ENCODE measurements around the gene DOCK2.

DOCK2 gene

DNA sequence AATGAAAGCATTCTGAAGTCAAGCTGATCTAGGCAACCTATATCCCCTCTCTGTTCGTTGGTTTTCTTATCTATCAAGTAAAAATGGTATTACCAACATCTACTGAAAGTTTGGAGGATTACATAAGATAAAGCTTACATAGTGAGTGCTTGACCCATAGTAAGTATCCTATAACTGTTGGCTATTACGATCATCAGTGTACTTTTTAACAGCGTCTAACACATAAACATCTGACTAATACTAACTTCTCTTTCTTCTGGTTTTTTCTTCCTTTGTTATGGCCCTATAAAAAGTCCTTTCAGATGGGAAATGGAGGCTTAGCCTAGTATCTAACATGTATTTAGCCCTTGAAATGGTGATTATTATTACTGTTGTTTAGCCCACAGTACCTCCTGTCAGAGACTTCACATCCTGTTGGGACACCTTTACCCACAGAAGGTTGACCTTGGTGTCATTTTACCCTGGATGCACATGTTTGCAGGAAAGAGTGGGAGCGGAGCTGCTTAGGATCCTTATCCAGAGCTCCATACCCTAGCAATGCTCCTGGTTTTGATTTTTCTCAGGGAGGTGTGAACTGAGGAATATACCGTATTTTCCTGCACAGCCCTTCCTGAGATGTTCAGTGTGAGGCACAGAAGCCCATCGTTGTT lies 337.2 kb downstream of the DOCK2 start:
- no peaks in the 10 kb centered on the region for H3K9me3 ChIP-seq (ENCODE audit: low read depth, low read length)
- no peak for DNase-seq (ENCODE audit: low read depth, low spot score)
- H3K36me3 ChIP-seq (ENCODE audit: insufficient read depth, low read length): no peaks in the 10 kb centered on the region
- TF ChIP-seq FOXP2 (optimal IDR thresholded peaks at IDR 0.05; ENCODE audit: control extremely low read depth, extremely low read length, insufficient read depth) (no peak), POLR2AphosphoS5 (IDR thresholded peaks at IDR 0.05; ENCODE audit: borderline replicate concordance, low read depth, low read length) (no peak), EZH2 (IDR thresholded peaks at IDR 0.05) (no peak)
- H3K27ac ChIP-seq: no peak overlapping the region
- H3K4me3 ChIP-seq: no peak overlapping the region
- H3K9ac ChIP-seq (ENCODE audit: insufficient read length): no peak overlapping the region

DNA sequence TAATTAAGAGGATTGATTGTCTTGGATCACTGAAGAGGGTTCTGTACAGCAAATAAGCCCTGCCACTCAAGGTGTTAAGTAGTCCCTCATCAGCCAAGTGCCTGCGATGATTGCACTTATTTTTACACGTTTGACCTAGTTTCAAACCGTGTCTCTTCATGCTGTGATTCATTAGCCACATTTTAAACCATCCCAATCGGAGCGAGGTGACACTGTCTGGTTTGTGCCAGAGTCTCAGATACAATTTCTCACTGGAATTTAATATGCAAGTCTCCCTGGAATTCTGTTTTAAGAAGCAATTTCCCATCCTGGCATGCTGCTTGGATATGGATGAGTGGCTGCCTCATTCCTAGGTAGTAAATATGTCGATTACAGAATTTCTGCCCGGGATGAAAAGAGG lies 341.6 kb downstream of the DOCK2 start:
- Histone ChIP-seq H3K36me3 (ENCODE audit: insufficient read depth, low read length) (no peaks in the 10 kb centered on the region), H3K9ac (ENCODE audit: insufficient read length) (no peak overlapping the region), H3K27ac (no peak overlapping the region), H3K4me3 (no peak overlapping the region), H3K9me3 (ENCODE audit: low read depth, low read length) (no peaks in the 10 kb centered on the region)
- DNase-seq (ENCODE audit: low read depth, low spot score): no peak
- no peak for TF ChIP-seq EZH2 (IDR thresholded peaks at IDR 0.05)

DNA sequence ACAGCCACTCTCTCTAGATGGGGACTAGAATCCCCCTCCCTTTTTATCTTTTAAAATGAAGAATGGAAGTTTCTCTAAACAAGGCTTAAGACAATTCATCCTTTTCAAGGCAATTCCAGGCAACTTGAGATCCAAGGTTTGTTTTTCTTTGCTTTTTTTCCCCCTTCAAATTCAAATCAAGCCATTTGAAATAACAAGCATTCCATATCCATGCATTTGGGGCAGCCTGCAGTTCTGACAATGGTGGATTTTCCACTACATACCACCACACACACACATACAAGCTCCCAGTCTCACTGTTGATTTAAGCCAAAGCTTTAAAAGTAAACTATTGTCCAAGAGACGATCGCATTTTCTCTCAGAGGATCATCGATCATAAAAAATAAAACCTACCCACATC lies 342.8 kb downstream of the DOCK2 start:
- Histone ChIP-seq H3K27ac (no peak overlapping the region), H3K36me3 (ENCODE audit: insufficient read depth, low read length) (no peaks in the 10 kb centered on the region), H3K9me3 (ENCODE audit: low read depth, low read length) (no peaks in the 10 kb centered on the region), H3K4me3 (no peak overlapping the region), H3K9ac (ENCODE audit: insufficient read length) (no peak overlapping the region)
- no peak for TF ChIP-seq FOXP2 (optimal IDR thresholded peaks at IDR 0.05; ENCODE audit: control extremely low read depth, extremely low read length, insufficient read depth)
- TF ChIP-seq POLR2AphosphoS5 (IDR thresholded peaks at IDR 0.05; ENCODE audit: borderline replicate concordance, low read depth, low read length): no peak
- TF ChIP-seq EZH2 (IDR thresholded peaks at IDR 0.05): no peak
- no peak for DNase-seq (ENCODE audit: low read depth, low spot score)

DNA sequence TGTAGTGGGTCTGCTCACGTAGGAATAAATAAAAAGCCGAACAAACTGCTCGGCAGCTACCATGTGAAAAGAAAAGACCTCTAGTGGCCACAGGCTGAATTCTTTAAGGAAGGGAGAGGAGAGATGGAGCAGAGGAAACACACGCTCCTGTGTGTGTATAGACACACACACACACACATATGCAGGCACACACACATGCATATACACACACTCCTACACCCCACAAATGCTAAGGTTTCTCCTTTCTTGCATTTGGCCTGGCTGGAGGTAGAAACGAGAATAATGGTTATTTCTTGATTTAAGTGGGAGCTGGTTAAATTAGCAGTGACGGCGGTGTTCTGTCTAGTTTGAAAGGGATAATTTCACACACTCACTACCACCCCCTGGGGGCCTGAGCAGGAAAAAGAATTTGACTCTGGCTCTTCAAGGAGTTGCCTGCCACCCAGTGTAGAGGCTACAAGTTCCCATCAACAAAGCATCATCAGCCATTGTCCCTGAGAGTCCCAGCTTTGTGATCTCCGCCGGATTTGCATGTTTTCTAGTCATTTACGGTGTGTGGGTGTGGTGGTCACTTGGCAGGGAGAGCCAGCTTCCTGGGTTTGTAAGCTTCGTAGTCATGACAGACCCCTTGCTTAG lies 343.5 kb downstream of the DOCK2 start, which contains the start of gene INSYN2B:
Gene INSYN2B, minus strand, starts transcription at position 78 of the 636 bp plus-strand sequence. CDS start 96,597 bp downstream, outside the sequence.
- Histone ChIP-seq H3K9ac (ENCODE audit: insufficient read length) (no peak within 1 kb of the TSS), H3K27ac (no peak within 1 kb of the TSS), H3K4me3 (no peak within 1 kb of the TSS), H3K36me3 (ENCODE audit: insufficient read depth, low read length) (no peaks in the 10 kb centered on the region), H3K9me3 (ENCODE audit: low read depth, low read length) (no peaks in the 10 kb centered on the region)
- TF ChIP-seq FOXP2 (optimal IDR thresholded peaks at IDR 0.05; ENCODE audit: control extremely low read depth, extremely low read length, insufficient read depth) (no peak), EZH2 (IDR thresholded peaks at IDR 0.05) (no peak), POLR2AphosphoS5 (IDR thresholded peaks at IDR 0.05; ENCODE audit: borderline replicate concordance, low read depth, low read length) (no peak)
- peak; percentile 2 for DNase-seq (ENCODE audit: low read depth, low spot score)

DNA sequence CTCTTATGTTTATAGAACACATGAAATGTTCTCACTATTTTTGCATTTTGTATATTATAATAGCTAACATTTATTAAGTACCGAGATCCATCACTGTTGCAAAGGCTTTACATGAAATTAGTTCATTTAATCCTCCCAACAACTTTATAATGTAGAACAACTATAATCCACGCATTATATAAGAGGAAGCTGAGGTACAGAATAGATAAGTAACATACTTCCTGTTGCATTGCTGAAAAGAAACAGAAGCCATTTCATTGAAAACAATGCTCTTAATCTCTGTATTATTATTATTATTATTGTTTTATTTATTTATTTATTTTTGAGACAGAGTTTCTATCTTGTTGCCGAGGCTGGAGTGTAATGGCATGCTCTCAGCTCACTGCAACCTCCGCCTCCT lies 351.1 kb downstream of the DOCK2 start:
- H3K9me3 ChIP-seq (ENCODE audit: low read depth, low read length): no peaks in the 10 kb centered on the region
- H3K9ac ChIP-seq (ENCODE audit: insufficient read length): no peak overlapping the region
- no peak overlapping the region for H3K27ac ChIP-seq
- no peak for DNase-seq (ENCODE audit: low read depth, low spot score)
- no peak for TF ChIP-seq EZH2 (IDR thresholded peaks at IDR 0.05)
- TF ChIP-seq FOXP2 (optimal IDR thresholded peaks at IDR 0.05; ENCODE audit: control extremely low read depth, extremely low read length, insufficient read depth): no peak
- no peak for TF ChIP-seq POLR2AphosphoS5 (IDR thresholded peaks at IDR 0.05; ENCODE audit: borderline replicate concordance, low read depth, low read length)
- no peaks in the 10 kb centered on the region for H3K36me3 ChIP-seq (ENCODE audit: insufficient read depth, low read length)
- no peak overlapping the region for H3K4me3 ChIP-seq

DNA sequence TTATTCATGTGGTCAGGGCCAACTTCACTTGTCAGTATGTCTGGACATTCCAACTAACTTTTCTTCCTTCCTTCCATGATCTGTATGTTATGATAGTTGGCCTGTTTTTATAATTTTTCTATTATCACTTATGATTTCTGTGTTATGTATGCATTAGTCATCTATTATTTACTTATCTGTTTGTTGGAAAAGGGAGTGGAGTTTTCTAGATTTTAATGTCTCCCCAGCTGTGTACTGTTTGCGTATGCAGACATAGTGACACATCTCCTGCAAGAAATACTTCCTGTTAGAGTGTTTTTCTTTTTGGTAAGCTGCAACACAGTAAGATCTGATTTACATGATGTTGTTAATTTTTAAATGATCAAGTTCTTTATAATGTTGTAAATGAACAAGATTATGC lies 351.9 kb downstream of the DOCK2 start:
- H3K27ac ChIP-seq: no peak overlapping the region
- no peak overlapping the region for H3K4me3 ChIP-seq
- H3K9me3 ChIP-seq (ENCODE audit: low read depth, low read length): no peaks in the 10 kb centered on the region
- H3K36me3 ChIP-seq (ENCODE audit: insufficient read depth, low read length): no peaks in the 10 kb centered on the region
- no peak for TF ChIP-seq POLR2AphosphoS5 (IDR thresholded peaks at IDR 0.05; ENCODE audit: borderline replicate concordance, low read depth, low read length)
- no peak for DNase-seq (ENCODE audit: low read depth, low spot score)
- no peak overlapping the region for H3K9ac ChIP-seq (ENCODE audit: insufficient read length)

DNA sequence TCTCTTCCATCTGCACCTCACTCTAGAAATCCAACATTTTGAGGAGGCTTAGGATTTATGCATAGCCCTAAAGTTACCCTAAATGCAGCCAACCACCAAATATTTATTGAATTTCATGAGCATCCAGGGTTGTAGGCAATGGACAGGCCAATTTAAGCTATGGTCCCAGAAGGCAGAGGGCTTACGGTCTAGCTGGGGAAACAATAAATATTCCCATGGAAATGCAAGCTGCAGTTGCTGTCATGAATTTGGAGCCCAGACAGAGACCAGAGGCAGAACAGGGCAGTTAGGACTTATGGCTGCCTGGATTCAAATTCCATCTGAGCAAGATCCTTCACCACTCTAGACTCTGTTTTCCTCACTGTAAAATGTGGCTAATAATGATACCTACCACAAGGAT lies 352.3 kb downstream of the DOCK2 start:
- TF ChIP-seq FOXP2 (optimal IDR thresholded peaks at IDR 0.05; ENCODE audit: control extremely low read depth, extremely low read length, insufficient read depth): no peak
- no peak for TF ChIP-seq POLR2AphosphoS5 (IDR thresholded peaks at IDR 0.05; ENCODE audit: borderline replicate concordance, low read depth, low read length)
- no peak for TF ChIP-seq EZH2 (IDR thresholded peaks at IDR 0.05)
- H3K36me3 ChIP-seq (ENCODE audit: insufficient read depth, low read length): no peaks in the 10 kb centered on the region

DNA sequence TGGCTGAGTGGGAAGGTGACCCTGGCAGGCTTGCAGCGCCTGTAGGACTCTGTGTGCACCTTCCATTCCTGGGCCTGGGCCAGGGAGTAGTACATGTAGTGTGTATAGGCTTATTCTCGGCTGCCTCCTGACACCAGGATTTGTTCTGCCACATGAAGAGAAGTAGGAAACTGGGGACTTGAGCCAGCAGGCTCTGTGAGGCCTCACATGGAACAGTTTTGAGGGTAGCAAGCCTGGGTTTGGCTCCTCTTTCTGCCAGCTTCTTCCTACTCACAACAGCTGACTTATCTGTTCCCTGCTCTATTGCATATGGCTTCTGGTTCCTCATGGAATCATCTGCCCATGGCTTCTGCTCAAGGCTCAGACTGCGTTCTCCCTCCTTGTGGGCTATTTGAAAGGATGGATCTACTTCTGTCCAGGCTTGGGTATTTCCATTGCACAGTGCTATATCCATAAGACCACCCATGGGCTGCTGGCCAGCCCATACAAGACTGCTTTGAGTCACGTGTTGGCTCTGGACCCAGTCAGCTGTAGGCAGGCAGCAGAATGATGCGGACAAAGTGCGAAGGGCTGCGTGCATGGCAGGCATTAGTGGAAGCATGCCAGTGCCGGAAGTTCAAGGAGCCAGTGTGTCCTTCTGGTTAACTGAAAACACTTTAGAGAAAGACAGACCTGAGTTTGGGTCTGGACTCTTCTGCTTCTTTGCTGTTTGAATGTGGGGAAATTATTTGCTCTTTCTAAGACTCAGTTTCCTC lies 354.2 kb downstream of the DOCK2 start:
- Histone ChIP-seq H3K36me3 (ENCODE audit: insufficient read depth, low read length) (no peaks in the 10 kb centered on the region), H3K9me3 (ENCODE audit: low read depth, low read length) (no peaks in the 10 kb centered on the region), H3K9ac (ENCODE audit: insufficient read length) (no peak overlapping the region), H3K4me3 (no peak overlapping the region), H3K27ac (no peak overlapping the region)
- no peak for DNase-seq (ENCODE audit: low read depth, low spot score)
- TF ChIP-seq EZH2 (IDR thresholded peaks at IDR 0.05) (no peak), FOXP2 (optimal IDR thresholded peaks at IDR 0.05; ENCODE audit: control extremely low read depth, extremely low read length, insufficient read depth) (no peak), POLR2AphosphoS5 (IDR thresholded peaks at IDR 0.05; ENCODE audit: borderline replicate concordance, low read depth, low read length) (no peak)

More for the DNA sequence above, 352.3 kb downstream of the DOCK2 start:
- no peak overlapping the region for H3K9ac ChIP-seq (ENCODE audit: insufficient read length)
- no peak overlapping the region for H3K4me3 ChIP-seq
- no peak overlapping the region for H3K27ac ChIP-seq
- H3K9me3 ChIP-seq (ENCODE audit: low read depth, low read length): no peaks in the 10 kb centered on the region
- DNase-seq (ENCODE audit: low read depth, low spot score): no peak
